ENCODE measurements around the gene APOA5. TPM values are rescaled to one million over a fixed set of nuclear protein-coding genes. Genes with fewer than 3 reads are reported as not detected.
"Not testable (repeated sequence)": the region's sequence is repeated elsewhere in the genome, so short reads cannot be mapped to it uniquely, and the experiment has no call there.

The APOA5 gene
- total RNA-seq, 2 experiments from 2014 or later, result not detected

GRCh38 chr11:116778556-116778955 lies 13.1 kb downstream of the APOA5 start:
- Mint-ChIP-seq H3K4me3 (no peak overlapping the region), H3K27ac (peak overlapping the region; percentile 88), H3K36me3 (peaks cover 67% of the 10 kb centered on the region), H3K27me3 (no peaks in the 10 kb centered on the region), H3K9me3 (no peaks in the 10 kb centered on the region), H3K4me1 (ENCODE audit: low read depth) (peaks cover 85% of the 10 kb centered on the region)
- no peak for DNase-seq
- POLR2A ChIA-PET, result interaction anchor here (0.6 to 1.0 kb wide), 2 partner anchors 9 to 601 kb away, joined by 3 read pairs; no protein-coding TSS in a partner anchor
- CTCF ChIA-PET, result interaction anchor here (2.7 kb wide), 1 partner anchor 9 kb away, joined by 11 read pairs; the partner anchor contains the start of gene ZPR1
- intact Hi-C loops (cut with micrococcal nuclease), result loop anchor here (5.0 kb wide), 1 partner anchor 169 kb away; no protein-coding TSS in a partner anchor

GRCh38 chr11:116777056-116777455 lies 14.6 kb downstream of the APOA5 start:
- H3K27ac Mint-ChIP-seq, result peak overlapping the region; percentile 88
- no peaks in the 10 kb centered on the region for H3K27me3 Mint-ChIP-seq
- no peaks in the 10 kb centered on the region for H3K9me3 Mint-ChIP-seq
- ChIA-PET POLR2A (interaction anchor here (0.7 to 1.6 kb wide), 7 partner anchors 9 to 453 kb away, joined by 3 to 7 read pairs (median 3); partner anchors contain the start of gene ZPR1), CTCF (interaction anchor here (0.7 to 2.7 kb wide), 4 partner anchors 10 to 184 kb away, joined by 3 to 11 read pairs (median 5); partner anchors contain the start of genes APOA5 and ZPR1)
- H3K4me3 Mint-ChIP-seq, result no peak overlapping the region
- DNase-seq, result no peak
- H3K4me1 Mint-ChIP-seq (ENCODE audit: low read depth), result peaks cover 72% of the 10 kb centered on the region
- peaks cover 55% of the 10 kb centered on the region for H3K36me3 Mint-ChIP-seq
- intact Hi-C loops (cut with micrococcal nuclease), result loop anchor here (5.0 kb wide), 1 partner anchor 170 kb away; no protein-coding TSS in a partner anchor

DNA sequence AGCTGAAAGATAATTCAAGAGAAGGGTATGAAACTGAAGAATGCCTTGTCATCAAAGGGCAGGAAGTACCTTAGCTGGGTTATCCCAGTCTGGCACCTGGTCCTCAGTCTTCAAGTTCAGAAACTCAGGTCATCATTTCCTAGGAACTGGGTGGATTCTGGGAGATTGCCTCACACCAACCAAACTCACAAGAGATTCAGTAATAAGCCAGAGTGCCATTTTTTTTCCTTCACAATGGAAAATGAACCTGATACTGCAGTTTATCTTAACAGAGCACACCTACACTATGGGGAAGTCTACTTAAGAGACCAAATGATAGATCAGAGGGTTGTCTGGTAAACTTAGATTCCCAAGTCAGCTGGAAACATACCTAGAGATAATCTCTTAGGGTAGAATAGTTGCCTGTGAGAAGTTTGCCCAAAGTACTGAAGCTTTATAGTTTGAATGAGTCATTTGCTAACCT lies 15.1 kb downstream of the APOA5 start:
- Mint-ChIP-seq H3K4me1 (ENCODE audit: low read depth) (peaks cover 74% of the 10 kb centered on the region), H3K27ac (peak overlapping the region; percentile 88), H3K9me3 (no peaks in the 10 kb centered on the region), H3K36me3 (peaks cover 51% of the 10 kb centered on the region), H3K27me3 (no peaks in the 10 kb centered on the region), H3K4me3 (no peak overlapping the region)
- ChIA-PET POLR2A (interaction anchor here (0.7 to 1.6 kb wide), 7 partner anchors 9 to 454 kb away, joined by 3 to 7 read pairs (median 3); partner anchors contain the start of gene ZPR1), CTCF (interaction anchor here (0.7 to 2.7 kb wide), 4 partner anchors 11 to 184 kb away, joined by 3 to 11 read pairs (median 5); partner anchors contain the start of genes APOA5 and ZPR1)
- intact Hi-C loops (cut with micrococcal nuclease), result loop anchor here (1.0 to 5.0 kb wide), 3 partner anchors 10 to 171 kb away; no protein-coding TSS in a partner anchor
- peak; percentile 45 for DNase-seq

- Mint-ChIP-seq H3K36me3 (peaks cover 46% of the 10 kb centered on the region), H3K4me1 (ENCODE audit: low read depth) (peaks cover 74% of the 10 kb centered on the region), H3K4me3 (no peak overlapping the region), H3K27me3 (no peaks in the 10 kb centered on the region), H3K27ac (peak overlapping the region; percentile 88), H3K9me3 (no peaks in the 10 kb centered on the region)
- ChIA-PET CTCF (interaction anchor here (1.3 to 2.7 kb wide), 3 partner anchors 11 to 60 kb away, joined by 3 to 11 read pairs (median 7); partner anchors contain the start of genes APOA5 and ZPR1), POLR2A (interaction anchor here (0.6 to 1.6 kb wide), 4 partner anchors 10 to 157 kb away, joined by 3 to 7 read pairs (median 5); partner anchors contain the start of gene ZPR1)
- no peak for DNase-seq
- intact Hi-C loops (cut with micrococcal nuclease), result loop anchor here (1.0 to 5.0 kb wide), 3 partner anchors 10 to 171 kb away; no protein-coding TSS in a partner anchor
These were observed 15.7 kb downstream of the APOA5 start for GRCh38 chr11:116775975-116776374.

GRCh38 chr11:116774661-116775060 lies 17.0 kb downstream of the APOA5 start:
- H3K9me3 Mint-ChIP-seq, result no peaks in the 10 kb centered on the region

DNA sequence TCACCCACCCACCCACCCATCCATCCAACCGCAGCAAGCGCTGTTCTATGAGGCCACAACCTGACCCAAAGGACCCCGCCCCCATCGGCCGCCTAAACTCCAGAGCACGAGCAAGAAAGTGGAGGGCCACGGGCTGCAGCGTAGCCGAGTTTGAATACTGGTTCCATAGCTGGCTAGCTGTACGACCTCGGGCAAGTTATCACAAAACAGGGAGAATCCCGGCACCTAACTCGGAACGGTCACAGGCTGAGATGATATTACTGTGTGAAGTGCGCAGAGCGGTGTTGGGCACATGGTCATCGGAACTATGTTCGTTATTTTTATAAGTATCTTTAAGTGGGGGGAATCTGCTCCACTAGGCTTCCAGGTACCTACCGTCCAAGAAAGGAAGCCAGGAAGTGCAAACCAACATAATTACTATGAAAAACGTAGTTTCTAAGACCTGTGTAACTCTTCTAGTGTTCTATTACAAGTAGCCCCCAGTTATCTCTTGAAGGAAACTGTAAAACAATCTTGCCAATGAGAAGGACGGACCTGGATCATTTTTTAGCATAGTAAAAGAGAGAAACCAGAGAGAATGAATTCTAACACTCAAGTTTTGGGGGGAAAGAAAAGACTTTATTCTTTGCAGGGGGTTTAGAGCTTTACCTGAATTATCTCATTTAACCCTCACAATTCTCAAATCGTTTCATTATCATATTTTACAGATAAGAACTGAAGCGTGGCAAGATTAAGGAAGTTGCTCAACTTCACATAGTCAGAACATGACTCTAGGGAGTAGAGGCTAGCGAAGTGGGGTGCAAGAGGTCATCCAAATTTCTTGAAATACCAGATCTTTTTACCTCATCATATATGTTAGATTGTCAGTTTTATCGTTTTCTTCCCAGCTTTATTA lies 18.2 kb downstream of the APOA5 start:
- Mint-ChIP-seq H3K4me1 (ENCODE audit: low read depth) (peaks cover 63% of the 10 kb centered on the region), H3K36me3 (peaks cover 35% of the 10 kb centered on the region), H3K9me3 (no peaks in the 10 kb centered on the region), H3K4me3 (peak overlapping the region; percentile 99), H3K27me3 (no peaks in the 10 kb centered on the region), H3K27ac (peak overlapping the region; percentile 95)
- POLR2A ChIA-PET, result interaction anchor here (1.1 to 2.1 kb wide), 7 partner anchors 11 to 370 kb away, joined by 3 to 10 read pairs (median 4); partner anchors contain the start of genes PAFAH1B2 and ZPR1
- CTCF ChIA-PET, result interaction anchor here (1.0 to 2.1 kb wide), 3 partner anchors 14 to 62 kb away, joined by 5 to 14 read pairs (median 5); partner anchors contain the start of genes APOA5 and ZPR1
- intact Hi-C loops (cut with micrococcal nuclease), result loop anchor here (1.0 to 5.0 kb wide), 5 partner anchors 15 to 459 kb away; partner anchors contain the start of genes PCSK7, RNF214, SIK3 and ZPR1
- DNase-seq, result no peak

More at GRCh38 chr11:116774661-116775060, 17.0 kb downstream of the APOA5 start:
- H3K4me1 Mint-ChIP-seq (ENCODE audit: low read depth), result peaks cover 70% of the 10 kb centered on the region
- H3K27ac Mint-ChIP-seq, result no peak overlapping the region
- DNase-seq, result no peak
- no peaks in the 10 kb centered on the region for H3K27me3 Mint-ChIP-seq
- intact Hi-C loops (cut with micrococcal nuclease), result loop anchor here (5.0 kb wide), 5 partner anchors 158 to 458 kb away; partner anchors contain the start of genes PCSK7, RNF214 and SIK3
- CTCF ChIA-PET, result interaction anchor here (0.8 to 1.0 kb wide), 2 partner anchors 61 to 369 kb away, joined by 3 to 4 read pairs; partner anchors contain the start of gene PAFAH1B2
- POLR2A ChIA-PET, result interaction anchor here (1.5 kb wide), 1 partner anchor 369 kb away, joined by 5 read pairs; the partner anchor contains the start of gene PAFAH1B2
- no peak overlapping the region for H3K4me3 Mint-ChIP-seq
- peaks cover 39% of the 10 kb centered on the region for H3K36me3 Mint-ChIP-seq

DNA sequence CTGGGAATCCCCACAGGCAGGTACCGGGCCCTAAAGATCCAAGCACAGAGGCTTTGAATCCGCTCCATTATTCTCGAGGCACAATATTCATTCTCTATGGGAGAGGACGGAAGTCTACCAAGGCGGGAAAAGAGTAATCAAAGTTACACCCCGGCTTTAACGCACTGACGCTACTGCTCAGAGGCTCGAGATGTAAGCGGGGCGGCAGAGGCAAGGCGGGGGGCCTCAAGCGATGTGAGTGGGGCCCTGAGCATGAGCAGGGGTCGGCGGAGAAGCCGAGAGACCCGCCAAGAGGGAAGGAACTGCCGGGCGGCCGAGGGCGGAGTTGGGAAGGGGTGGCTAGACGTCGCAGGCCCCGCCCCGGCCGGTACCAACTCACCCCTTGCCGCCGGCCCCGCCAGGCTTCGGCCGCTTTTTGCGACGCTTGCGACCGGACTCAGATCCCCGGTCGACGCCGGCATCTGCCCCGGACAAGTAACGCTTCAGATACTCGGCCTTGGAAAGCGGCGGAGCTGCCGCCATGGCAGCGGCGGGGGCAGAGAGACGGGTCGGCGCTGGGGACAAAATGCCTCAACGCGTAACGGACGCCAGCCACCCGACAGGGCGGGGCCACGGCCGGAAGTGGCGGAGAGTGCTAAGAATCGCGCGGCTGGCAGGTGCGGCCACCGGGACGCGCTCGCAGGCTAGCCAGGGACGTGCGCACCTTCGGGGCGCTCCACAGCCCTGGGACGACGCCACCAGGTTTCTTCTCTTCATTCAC lies 19.1 kb downstream of the APOA5 start, which contains the start of gene BUD13:
Gene BUD13, minus strand, starts transcription at position 545 of the 760 bp plus-strand sequence. Its CDS starts 23 bp downstream, at position 522.
- intact Hi-C loops (cut with micrococcal nuclease), result loop anchor here (1.0 to 5.0 kb wide), 5 partner anchors 16 to 460 kb away; partner anchors contain the start of genes PCSK7, RNF214, SIK3 and ZPR1
- POLR2A ChIA-PET, result interaction anchor here (1.1 to 2.1 kb wide), 8 partner anchors 10 to 79 kb away, joined by 3 to 10 read pairs (median 4); partner anchors contain the start of gene ZPR1
- CTCF ChIA-PET, result interaction anchor here (1.2 to 2.1 kb wide), 2 partner anchors 18 to 63 kb away, joined by 5 to 14 read pairs; partner anchors contain the start of gene APOA5
- no peaks in the 10 kb centered on the region for H3K9me3 Mint-ChIP-seq
- H3K4me3 Mint-ChIP-seq, result peak within 1 kb of the TSS; percentile 99
- H3K27ac Mint-ChIP-seq, result peak within 1 kb of the TSS; percentile 95
- H3K27me3 Mint-ChIP-seq, result no peaks in the 10 kb centered on the region
- H3K36me3 Mint-ChIP-seq, result peaks cover 29% of the 10 kb centered on the region
- peak; percentile 96 for DNase-seq
- peaks cover 55% of the 10 kb centered on the region for H3K4me1 Mint-ChIP-seq (ENCODE audit: low read depth)

GRCh38 chr11:116771935-116772334 lies 19.7 kb downstream of the APOA5 start:
- POLR2A ChIA-PET, result interaction anchor here (1.5 to 1.8 kb wide), 2 partner anchors 11 to 13 kb away, joined by 4 to 6 read pairs; no protein-coding TSS in a partner anchor
- H3K9me3 Mint-ChIP-seq, result no peaks in the 10 kb centered on the region
- H3K4me3 Mint-ChIP-seq, result peak overlapping the region; percentile 99

DNA sequence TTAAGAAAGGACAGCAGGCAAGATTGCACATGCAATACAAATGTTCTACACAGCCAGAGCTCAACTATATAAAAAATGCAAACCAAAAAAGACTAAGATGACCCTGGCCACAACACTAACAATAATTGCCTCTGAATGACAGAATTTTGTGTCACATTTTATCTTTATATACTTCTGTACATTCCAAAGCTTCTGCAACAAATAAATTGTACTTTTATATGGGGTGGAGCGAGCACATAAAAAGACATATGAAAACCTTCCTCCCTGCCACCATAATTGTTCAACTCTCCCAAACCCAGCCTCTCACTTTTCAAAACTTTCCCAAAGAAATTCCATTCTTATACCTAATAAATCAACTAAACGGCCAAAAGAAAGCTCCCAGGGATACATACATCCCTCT lies 29.5 kb downstream of the APOA5 start:
- Mint-ChIP-seq H3K36me3 (peaks cover 45% of the 10 kb centered on the region), H3K27me3 (no peaks in the 10 kb centered on the region), H3K27ac (no peak overlapping the region), H3K4me1 (ENCODE audit: low read depth) (peaks cover 13% of the 10 kb centered on the region), H3K4me3 (no peak overlapping the region), H3K9me3 (no peaks in the 10 kb centered on the region)
- intact Hi-C loops (cut with micrococcal nuclease), result no loop called here
- ChIA-PET CTCF (no interaction called here), POLR2A (interaction anchor here (0.6 kb wide), 1 partner anchor 11 kb away, joined by 3 read pairs; the partner anchor contains the start of gene BUD13)
- DNase-seq, result no peak

More at GRCh38 chr11:116771935-116772334, 19.7 kb downstream of the APOA5 start:
- intact Hi-C loops (cut with micrococcal nuclease), result loop anchor here (5.0 kb wide), 4 partner anchors 160 to 460 kb away; partner anchors contain the start of genes PCSK7, RNF214 and SIK3
- CTCF ChIA-PET, result interaction anchor here (1.2 to 3.0 kb wide), 3 partner anchors 19 to 64 kb away, joined by 4 to 15 read pairs (median 14); partner anchors contain the start of gene APOA5
- Mint-ChIP-seq H3K4me1 (ENCODE audit: low read depth) (peaks cover 48% of the 10 kb centered on the region), H3K27me3 (no peaks in the 10 kb centered on the region), H3K36me3 (peaks cover 23% of the 10 kb centered on the region), H3K27ac (peak overlapping the region; percentile 95)
- DNase-seq, result no peak

GRCh38 chr11:116756044-116756443 lies 35.6 kb downstream of the APOA5 start:
- POLR2A ChIA-PET; H3K4me3 Mint-ChIP-seq; H3K9me3 Mint-ChIP-seq; H3K4me1 Mint-ChIP-seq (ENCODE audit: low read depth); H3K27me3 Mint-ChIP-seq; CTCF ChIA-PET; DNase-seq; H3K27ac Mint-ChIP-seq; intact Hi-C loops (cut with micrococcal nuclease): not testable (repeated sequence)
- peaks cover 39% of the 10 kb centered on the region for H3K36me3 Mint-ChIP-seq
